ENCODE results near the gene NCDN. TPM values are rescaled to one million over a fixed set of nuclear protein-coding genes. Genes with fewer than 3 reads are reported as not detected.

NCDN gene
- total RNA-seq, 1 donor, result 30.0 TPM

GRCh38 chr1:35511305-35511704 lies 46.3 kb upstream of the NCDN start:
- H3K4me2 ChIP-seq (ENCODE audit: insufficient read depth, low read length), result no peak overlapping the region
- H3K27me3 ChIP-seq (ENCODE audit: insufficient read depth, low read length), result no peaks in the 10 kb centered on the region
- H3K4me1 ChIP-seq (ENCODE audit: insufficient read depth, low read length), result peaks cover 11% of the 10 kb centered on the region
- no peak overlapping the region for H2AFZ ChIP-seq (ENCODE audit: low read length)
- no peak for TF ChIP-seq CTCF (IDR thresholded peaks at IDR 0.05; ENCODE audit: extremely low read depth, low read depth, low read length)
- no peak overlapping the region for H3K27ac ChIP-seq (ENCODE audit: low read depth, low read length)
- no peak overlapping the region for H3K4me3 ChIP-seq (ENCODE audit: insufficient read depth, low read length)
- peaks cover 53% of the 10 kb centered on the region for H4K20me1 ChIP-seq (ENCODE audit: insufficient read depth, low read length)
- H3K9me3 ChIP-seq (ENCODE audit: low read depth, low read length), result no peaks in the 10 kb centered on the region
- no peak for DNase-seq (ENCODE audit: insufficient read length, low spot score, missing footprints)
- H3K79me2 ChIP-seq (ENCODE audit: insufficient read depth, low read length), result peaks cover 45% of the 10 kb centered on the region
- H3K36me3 ChIP-seq (ENCODE audit: insufficient read depth, low read length), result no peaks in the 10 kb centered on the region

- Histone ChIP-seq H4K20me1 (ENCODE audit: insufficient read depth, low read length) (peaks cover 9% of the 10 kb centered on the region), H3K79me2 (ENCODE audit: insufficient read depth, low read length) (peaks cover 42% of the 10 kb centered on the region), H2AFZ (ENCODE audit: low read length) (no peak overlapping the region), H3K4me3 (ENCODE audit: insufficient read depth, low read length) (no peak overlapping the region), H3K36me3 (ENCODE audit: insufficient read depth, low read length) (no peaks in the 10 kb centered on the region), H3K9me3 (ENCODE audit: low read depth, low read length) (no peaks in the 10 kb centered on the region), H3K27ac (ENCODE audit: low read depth, low read length) (no peak overlapping the region), H3K4me2 (ENCODE audit: insufficient read depth, low read length) (no peak overlapping the region), H3K27me3 (ENCODE audit: insufficient read depth, low read length) (no peaks in the 10 kb centered on the region), H3K4me1 (ENCODE audit: insufficient read depth, low read length) (no peaks in the 10 kb centered on the region)
- DNase-seq (ENCODE audit: insufficient read length, low spot score, missing footprints), result no peak
- no peak for TF ChIP-seq CTCF (IDR thresholded peaks at IDR 0.05; ENCODE audit: extremely low read depth, low read depth, low read length)
Measured at GRCh38 chr1:35518183-35518582, 39.4 kb upstream of the NCDN start.

- no peaks in the 10 kb centered on the region for H3K27me3 ChIP-seq (ENCODE audit: insufficient read depth, low read length)
- DNase-seq (ENCODE audit: insufficient read length, low spot score, missing footprints), result no peak
- H4K20me1 ChIP-seq (ENCODE audit: insufficient read depth, low read length), result peaks cover under 1% of the 10 kb centered on the region
- TF ChIP-seq CTCF (IDR thresholded peaks at IDR 0.05; ENCODE audit: extremely low read depth, low read depth, low read length), result no peak
- H3K27ac ChIP-seq (ENCODE audit: low read depth, low read length), result no peak overlapping the region
- H3K4me2 ChIP-seq (ENCODE audit: insufficient read depth, low read length), result no peak overlapping the region
- no peaks in the 10 kb centered on the region for H3K4me1 ChIP-seq (ENCODE audit: insufficient read depth, low read length)
- H3K79me2 ChIP-seq (ENCODE audit: insufficient read depth, low read length), result peaks cover 37% of the 10 kb centered on the region
- H2AFZ ChIP-seq (ENCODE audit: low read length), result no peak overlapping the region
- no peaks in the 10 kb centered on the region for H3K36me3 ChIP-seq (ENCODE audit: insufficient read depth, low read length)
- no peak overlapping the region for H3K4me3 ChIP-seq (ENCODE audit: insufficient read depth, low read length)
- H3K9me3 ChIP-seq (ENCODE audit: low read depth, low read length), result no peaks in the 10 kb centered on the region
Measured at GRCh38 chr1:35519432-35519831, 38.2 kb upstream of the NCDN start.

GRCh38 chr1:35524106-35524505 lies 33.5 kb upstream of the NCDN start:
- no peak overlapping the region for H3K27ac ChIP-seq (ENCODE audit: low read depth, low read length)
- no peak overlapping the region for H3K4me2 ChIP-seq (ENCODE audit: insufficient read depth, low read length)
- H3K36me3 ChIP-seq (ENCODE audit: insufficient read depth, low read length), result no peaks in the 10 kb centered on the region
- H3K9me3 ChIP-seq (ENCODE audit: low read depth, low read length), result no peaks in the 10 kb centered on the region
- H3K27me3 ChIP-seq (ENCODE audit: insufficient read depth, low read length), result no peaks in the 10 kb centered on the region
- H2AFZ ChIP-seq (ENCODE audit: low read length), result no peak overlapping the region
- H4K20me1 ChIP-seq (ENCODE audit: insufficient read depth, low read length), result no peaks in the 10 kb centered on the region
- TF ChIP-seq CTCF (IDR thresholded peaks at IDR 0.05; ENCODE audit: extremely low read depth, low read depth, low read length), result no peak
- peaks cover 5% of the 10 kb centered on the region for H3K79me2 ChIP-seq (ENCODE audit: insufficient read depth, low read length)
- H3K4me3 ChIP-seq (ENCODE audit: insufficient read depth, low read length), result no peak overlapping the region
- no peaks in the 10 kb centered on the region for H3K4me1 ChIP-seq (ENCODE audit: insufficient read depth, low read length)
- no peak for DNase-seq (ENCODE audit: insufficient read length, low spot score, missing footprints)

Data from osteoblast (primary cell).